ENCODE data around the gene CNGA4.
"Not testable (repeated sequence)": the region's sequence is repeated elsewhere in the genome, so short reads cannot be mapped to it uniquely, and the experiment has no call there.

Gene CNGA4

DNA sequence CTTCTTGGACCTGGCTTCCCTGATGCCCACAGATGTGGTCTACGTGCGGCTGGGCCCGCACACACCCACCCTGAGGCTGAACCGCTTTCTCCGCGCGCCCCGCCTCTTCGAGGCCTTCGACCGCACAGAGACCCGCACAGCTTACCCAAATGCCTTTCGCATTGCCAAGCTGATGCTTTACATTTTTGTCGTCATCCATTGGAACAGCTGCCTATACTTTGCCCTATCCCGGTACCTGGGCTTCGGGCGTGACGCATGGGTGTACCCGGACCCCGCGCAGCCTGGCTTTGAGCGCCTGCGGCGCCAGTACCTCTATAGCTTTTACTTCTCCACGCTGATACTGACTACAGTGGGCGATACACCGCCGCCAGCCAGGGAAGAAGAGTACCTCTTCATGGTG, 1.2 kb downstream of the CNGA4 start:
- no peak for DNase-seq (ENCODE audit: low read depth, low spot score)
- in situ Hi-C loops (cut with HindIII; ENCODE audit: low sequenced_read_pairs): no loop called here
- no peak overlapping the region for H3K4me3 ChIP-seq (ENCODE audit: low read depth, low read length)
- TF ChIP-seq, protein P1, sequence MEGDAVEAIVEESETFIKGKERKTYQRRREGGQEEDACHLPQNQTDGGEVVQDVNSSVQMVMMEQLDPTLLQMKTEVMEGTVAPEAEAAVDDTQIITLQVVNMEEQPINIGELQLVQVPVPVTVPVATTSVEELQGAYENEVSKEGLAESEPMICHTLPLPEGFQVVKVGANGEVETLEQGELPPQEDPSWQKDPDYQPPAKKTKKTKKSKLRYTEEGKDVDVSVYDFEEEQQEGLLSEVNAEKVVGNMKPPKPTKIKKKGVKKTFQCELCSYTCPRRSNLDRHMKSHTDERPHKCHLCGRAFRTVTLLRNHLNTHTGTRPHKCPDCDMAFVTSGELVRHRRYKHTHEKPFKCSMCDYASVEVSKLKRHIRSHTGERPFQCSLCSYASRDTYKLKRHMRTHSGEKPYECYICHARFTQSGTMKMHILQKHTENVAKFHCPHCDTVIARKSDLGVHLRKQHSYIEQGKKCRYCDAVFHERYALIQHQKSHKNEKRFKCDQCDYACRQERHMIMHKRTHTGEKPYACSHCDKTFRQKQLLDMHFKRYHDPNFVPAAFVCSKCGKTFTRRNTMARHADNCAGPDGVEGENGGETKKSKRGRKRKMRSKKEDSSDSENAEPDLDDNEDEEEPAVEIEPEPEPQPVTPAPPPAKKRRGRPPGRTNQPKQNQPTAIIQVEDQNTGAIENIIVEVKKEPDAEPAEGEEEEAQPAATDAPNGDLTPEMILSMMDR (IDR thresholded peaks at IDR 0.05; ENCODE audit: low read depth, low read length): no peak

GRCh38 chr11:6240781-6241180, 1.9 kb downstream of the CNGA4 start:
- H3K4me3 ChIP-seq (ENCODE audit: low read depth, low read length): no peak overlapping the region
- in situ Hi-C loops (cut with HindIII; ENCODE audit: low sequenced_read_pairs): no loop called here
- TF ChIP-seq, protein P1 (IDR thresholded peaks at IDR 0.05; ENCODE audit: low read depth, low read length): no peak
- no peak for DNase-seq (ENCODE audit: low read depth, low spot score)

DNA sequence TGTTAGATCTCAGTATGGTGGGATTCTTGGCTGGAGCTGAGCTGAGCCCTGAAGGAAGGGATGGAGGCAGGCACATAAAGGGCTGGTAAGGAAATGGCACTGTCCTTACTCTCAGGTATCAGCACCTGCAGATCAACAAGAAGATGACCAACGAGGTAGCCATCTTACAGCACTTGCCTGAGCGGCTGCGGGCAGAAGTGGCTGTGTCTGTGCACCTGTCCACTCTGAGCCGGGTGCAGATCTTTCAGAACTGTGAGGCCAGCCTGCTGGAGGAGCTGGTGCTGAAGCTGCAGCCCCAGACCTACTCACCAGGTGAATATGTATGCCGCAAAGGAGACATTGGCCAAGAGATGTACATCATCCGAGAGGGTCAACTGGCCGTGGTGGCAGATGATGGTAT, 2.4 kb downstream of the CNGA4 start:
- TF ChIP-seq, protein P1 (IDR thresholded peaks at IDR 0.05; ENCODE audit: low read depth, low read length): no peak
- H3K4me3 ChIP-seq (ENCODE audit: low read depth, low read length): no peak overlapping the region
- DNase-seq (ENCODE audit: low read depth, low spot score): no peak
- in situ Hi-C loops (cut with HindIII; ENCODE audit: low sequenced_read_pairs): no loop called here

DNA sequence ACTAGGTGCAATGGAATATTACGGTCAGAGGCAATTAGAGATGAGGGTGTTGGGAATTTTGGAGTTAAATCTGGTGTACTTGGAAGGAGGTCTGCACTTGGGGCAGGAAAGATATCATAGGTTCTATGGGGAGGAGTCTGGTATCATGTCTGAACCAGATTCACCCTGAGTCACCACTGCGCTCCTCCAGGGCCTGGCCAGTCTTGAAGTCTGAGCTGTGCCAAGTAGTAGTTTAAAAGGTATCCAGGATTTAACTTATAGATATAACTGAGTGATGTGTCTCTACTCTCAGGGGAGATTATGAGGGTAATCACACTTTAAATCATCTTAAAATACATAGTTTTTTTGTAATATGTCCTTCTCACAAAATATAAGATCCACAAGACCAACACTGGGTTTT, 6.6 kb downstream of the CNGA4 start:
- in situ Hi-C loops (cut with HindIII; ENCODE audit: low sequenced_read_pairs): no loop called here
- H3K4me3 ChIP-seq (ENCODE audit: low read depth, low read length): no peak overlapping the region
- TF ChIP-seq, protein P1 (IDR thresholded peaks at IDR 0.05; ENCODE audit: low read depth, low read length): no peak

DNA sequence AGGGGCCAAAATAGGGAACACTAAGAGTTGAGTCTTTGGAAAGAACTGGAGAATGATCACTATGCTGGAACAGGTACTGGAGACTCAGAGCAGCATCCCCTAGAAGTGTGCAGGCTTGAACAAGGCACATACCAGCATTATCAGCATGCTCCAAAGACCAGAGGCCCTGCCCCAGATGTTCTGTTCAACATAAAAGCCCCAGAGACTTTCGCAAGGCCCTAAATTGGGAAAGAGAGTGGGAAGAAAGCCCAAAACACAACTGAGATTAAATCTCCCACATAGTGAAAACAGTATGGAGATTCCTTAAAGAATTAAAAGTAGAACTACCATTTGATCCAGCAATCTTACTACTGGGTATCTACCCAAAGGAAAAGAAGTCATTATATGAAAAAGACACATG, 9.4 kb downstream of the CNGA4 start:
- no peak overlapping the region for H3K4me3 ChIP-seq (ENCODE audit: low read depth, low read length)
- no peak for DNase-seq (ENCODE audit: low read depth, low spot score)
- TF ChIP-seq, protein P1 (IDR thresholded peaks at IDR 0.05; ENCODE audit: low read depth, low read length): no peak
- in situ Hi-C loops (cut with HindIII; ENCODE audit: low sequenced_read_pairs): no loop called here

More for the DNA sequence above, 6.6 kb downstream of the CNGA4 start:
- no peak for DNase-seq (ENCODE audit: low read depth, low spot score)

- in situ Hi-C loops (cut with HindIII; ENCODE audit: low sequenced_read_pairs); DNase-seq (ENCODE audit: low read depth, low spot score): not testable (repeated sequence)
Observed at GRCh38 chr11:6248897-6249296, 10.0 kb downstream of the CNGA4 start.

GRCh38 chr11:6249770-6250555, 11.1 kb downstream of the CNGA4 start:
- H3K4me3 ChIP-seq (ENCODE audit: low read depth, low read length): no peak overlapping the region
- TF ChIP-seq, protein P1 (IDR thresholded peaks at IDR 0.05; ENCODE audit: low read depth, low read length): no peak
- DNase-seq (ENCODE audit: low read depth, low spot score): peak; percentile 77
- in situ Hi-C loops (cut with HindIII; ENCODE audit: low sequenced_read_pairs): no loop called here

More at GRCh38 chr11:6248897-6249296, 10.0 kb downstream of the CNGA4 start:
- not testable (repeated sequence) for H3K4me3 ChIP-seq (ENCODE audit: low read depth, low read length)
